Lower leg skin (tissue), 4 donors: ENCODE results near the gene RPL37. TPM values are rescaled to one million over a fixed set of nuclear protein-coding genes. Genes with fewer than 3 reads are reported as not detected.

Experiments
- DNase-seq, 2 donors: peaks; one replicate each; pipeline ENCODE4 v3.0.0-alpha.2; 2019; ENCODE audit warnings: low spot score in 2 of 2
- H3K4me3 ChIP-seq: fragments of 200-600 bp; sonication (generic); 2 replicates; pipeline ENCODE4 v1.5.1; 2017; ENCODE audit warnings: mild to moderate bottlenecking, low read depth; ENCODE audit not compliant: poor library complexity, severe bottlenecking
- CTCF ChIP-seq, 3 donors: fragments of 450-650 bp; IDR thresholded peaks; one replicate each; pipeline ENCODE4 v1.5.1; 2016; ENCODE audit warnings: antibody characterized with exemption in 3 of 3, mild to moderate bottlenecking in 3 of 3, moderate library complexity in 2 of 3
- POLR2A ChIP-seq, 2 donors: fragments of 450-650 bp; IDR thresholded peaks; one replicate each; pipeline ENCODE4 v1.6.1; 2016 to 2017; ENCODE audit warnings: antibody characterized with exemption in 2 of 2, mild to moderate bottlenecking in 1 of 2, moderate library complexity in 1 of 2
- WGBS, 2 donors: methylation state at CpG; one replicate each; pipeline ENCODE4 v1.1.5; 2018; 5-methylcytosine and 5-hydroxymethylcytosine counted together
- intact Hi-C: fragments of 100-400 bp; cut with DNase I; formaldehyde crosslinking; loops from one replicate; pipeline ENCODE4 v1.15.0; 2023; ENCODE audit warnings: low total_unique reads
- total RNA-seq, 4 donors: library from RNA; depleted of rRNA; stranded (reverse); fragments of >200 nt; gene quantifications; one replicate each; pipeline ENCODE4 v1.1.0, GENCODE V29; 2016

Gene RPL37
- total RNA-seq, 4 donors from 2014 or later = 202 to 750 (median 389) TPM

- intact Hi-C loops = no loop called here
- WGBS, 2 donors = 82 to 86% methylated on average over 8 of the region's 8 CpGs
- no peak for DNase-seq
- H3K4me3 ChIP-seq = no peak overlapping the region
- TF ChIP-seq POLR2A (IDR thresholded peaks at IDR 0.05) (no peak), CTCF (IDR thresholded peaks at IDR 0.05) (no peak)
These were observed 33.1 kb downstream of the RPL37 start for GRCh38 chr5:40801771-40802562.

- TF ChIP-seq CTCF (IDR thresholded peaks at IDR 0.05) = no peak
- no peak for TF ChIP-seq POLR2A (IDR thresholded peaks at IDR 0.05)
- 0 to 37% methylated on average over 1 of the region's 1 CpG for WGBS, 2 donors
- DNase-seq = no peak
- intact Hi-C loops = no loop called here
- no peak overlapping the region for H3K4me3 ChIP-seq
These were observed 35.8 kb downstream of the RPL37 start for GRCh38 chr5:40799258-40799657.

- WGBS, 2 donors = 2 to 4% methylated on average over 7 of the region's 7 CpGs
- H3K4me3 ChIP-seq = peak overlapping the region; percentile 59
- intact Hi-C loops = no loop called here
- TF ChIP-seq POLR2A (IDR thresholded peaks at IDR 0.05) (no peak), CTCF (IDR thresholded peaks at IDR 0.05) (no peak)
- DNase-seq = no peak
These were observed 36.2 kb downstream of the RPL37 start for GRCh38 chr5:40798801-40799210.

- 0% methylated on average over 32 to 43 of the region's 70 CpGs for WGBS, 2 donors
- DNase-seq = peak; percentile 78 to 96
- peak within 1 kb of the TSS; percentile 95 for H3K4me3 ChIP-seq
- no peak for TF ChIP-seq CTCF (IDR thresholded peaks at IDR 0.05)
- TF ChIP-seq POLR2A (IDR thresholded peaks at IDR 0.05) = peak in 1 of 2 donors; percentile 35
- intact Hi-C loops = no loop called here
These were observed 36.8 kb downstream of the RPL37 start, which contains the start of gene PRKAA1 for GRCh38 chr5:40798012-40798800. Gene PRKAA1, minus strand, starts transcription at chr5:40798374. Its CDS starts 185 bp downstream, at chr5:40798189.

- H3K4me3 ChIP-seq = peak overlapping the region; percentile 95
- intact Hi-C loops = no loop called here
- TF ChIP-seq POLR2A (IDR thresholded peaks at IDR 0.05) = no peak
- no peak for TF ChIP-seq CTCF (IDR thresholded peaks at IDR 0.05)
- peak; percentile 52 to 95 for DNase-seq
- WGBS, 2 donors = 0% methylated on average over 20 to 40 of the region's 56 CpGs
These were observed 37.6 kb downstream of the RPL37 start for GRCh38 chr5:40797273-40798011.
